Parathyroid adenoma (tissue), 2 donors: Measurements from ENCODE around the gene ARHGEF25.
A peak's percentile ranks its signal among the peaks of the same experiment; 100 is the strongest.
"Not testable (repeated sequence)": the region's sequence is repeated elsewhere in the genome, so short reads cannot be mapped to it uniquely, and the experiment has no call there.

Experiments used
- H2AFZ ChIP-seq: fragments of 300-600 bp; sonication (generic); one replicate; pipeline ENCODE4 v1.7.0; 2017; ENCODE audit warnings: antibody characterized with exemption, mild to moderate bottlenecking
- H3K27ac ChIP-seq: fragments of 300-600 bp; sonication (generic); one replicate; pipeline ENCODE4 v1.7.0; 2017
- H3K27me3 ChIP-seq: fragments of 300-600 bp; sonication (generic); one replicate; pipeline ENCODE4 v1.7.0; 2017; ENCODE audit warnings: low read length; ENCODE audit not compliant: control insufficient read depth, insufficient read depth
- H3K36me3 ChIP-seq: fragments of 300-600 bp; sonication (generic); one replicate; pipeline ENCODE4 v1.7.0; 2017; ENCODE audit warnings: low read length; ENCODE audit not compliant: control insufficient read depth, insufficient read depth
- H3K4me1 ChIP-seq: fragments of 300-600 bp; sonication (generic); one replicate; pipeline ENCODE4 v1.7.0; 2017; ENCODE audit warnings: control low read depth
- H3K4me2 ChIP-seq: fragments of 300-600 bp; sonication (generic); one replicate; pipeline ENCODE4 v1.7.0; 2017; ENCODE audit warnings: low read length
- H3K4me3 ChIP-seq: fragments of 300-600 bp; sonication (generic); one replicate; pipeline ENCODE4 v1.7.0; 2017; ENCODE audit warnings: low read depth, low read length
- H3K79me2 ChIP-seq: fragments of 300-600 bp; sonication (generic); one replicate; pipeline ENCODE4 v1.7.0; 2017; ENCODE audit warnings: control low read depth
- H3K9ac ChIP-seq: fragments of 300-600 bp; sonication (generic); one replicate; pipeline ENCODE4 v1.7.0; 2017; ENCODE audit warnings: mild to moderate bottlenecking
- H3K9me3 ChIP-seq: fragments of 300-600 bp; sonication (generic); one replicate; pipeline ENCODE4 v1.7.0; 2017; ENCODE audit warnings: low read length; ENCODE audit not compliant: control insufficient read depth
- TF ChIP-seq, protein P1 (sequence below): fragments of 300-600 bp; sonication (generic); IDR thresholded peaks from one replicate; pipeline ENCODE4 v1.7.0; 2017; ENCODE audit warnings: antibody characterized with exemption, mild to moderate bottlenecking
- donor health status: primary hyperparathyroidism.

Gene ARHGEF25

DNA sequence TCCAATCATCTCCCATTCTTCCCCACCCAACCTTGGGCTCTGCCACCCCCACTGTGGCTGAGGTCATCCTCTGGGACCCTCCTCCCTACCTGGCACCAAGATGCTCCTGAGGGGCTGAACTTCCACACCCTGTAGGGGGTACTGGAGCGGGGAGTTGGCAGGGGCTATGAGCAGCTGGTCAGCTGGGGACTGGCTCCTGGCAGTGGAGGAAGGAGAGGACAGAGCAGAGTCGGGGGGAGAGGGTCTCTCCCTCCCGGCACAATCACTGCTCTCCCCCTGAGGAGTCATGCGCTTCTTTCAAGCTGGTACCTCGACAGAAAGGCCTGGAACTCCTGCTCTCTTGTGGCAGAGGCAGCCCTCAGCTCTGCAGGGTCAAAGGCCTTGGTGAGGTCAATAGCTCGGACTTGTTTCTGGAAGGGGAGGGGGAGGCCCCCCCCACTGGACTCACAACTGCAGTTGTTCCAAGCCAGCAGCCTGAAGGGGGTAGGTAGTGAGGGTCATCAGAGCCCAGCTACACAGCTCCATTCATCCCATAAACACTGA is 19.7 kb downstream of the ARHGEF25 start:
- no peak overlapping the region for H3K4me3 ChIP-seq
- peaks cover 9% of the 10 kb centered on the region for H3K27me3 ChIP-seq
- no peak overlapping the region for H3K9ac ChIP-seq

DNA sequence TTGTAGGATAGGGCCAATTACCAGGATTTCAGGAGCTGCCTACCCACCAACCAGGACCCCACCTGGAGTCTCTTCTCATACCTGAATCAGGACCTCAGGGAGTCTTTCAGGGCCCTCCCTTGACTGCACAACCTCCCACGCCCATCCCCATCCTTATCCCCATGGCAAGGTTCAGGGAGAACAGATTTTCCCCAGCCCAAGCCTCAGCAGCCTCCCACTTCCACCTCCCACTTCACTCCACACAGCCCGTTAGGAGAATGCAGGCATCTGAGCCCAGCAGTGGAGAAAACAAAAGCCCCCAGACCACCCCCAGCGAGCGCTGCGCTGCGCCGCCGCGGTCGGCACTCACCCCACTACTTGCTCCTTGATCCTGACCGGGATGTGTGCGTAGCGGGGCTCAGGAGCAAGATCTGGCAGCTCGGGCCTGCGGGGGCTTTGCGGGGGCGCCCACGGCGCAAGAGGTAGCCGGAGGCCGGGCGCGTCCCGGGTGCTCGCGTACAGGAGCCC is 20.4 kb downstream of the ARHGEF25 start:
- Histone ChIP-seq H3K9me3 (no peaks in the 10 kb centered on the region), H3K4me3 (no peak overlapping the region), H3K36me3 (no peaks in the 10 kb centered on the region), H3K27ac (no peak overlapping the region), H3K9ac (no peak overlapping the region), H3K79me2 (no peaks in the 10 kb centered on the region), H3K27me3 (peaks cover 9% of the 10 kb centered on the region), H2AFZ (peak overlapping the region; percentile 59), H3K4me2 (peak overlapping the region; percentile 93), H3K4me1 (no peaks in the 10 kb centered on the region)
- TF ChIP-seq, protein P1, sequence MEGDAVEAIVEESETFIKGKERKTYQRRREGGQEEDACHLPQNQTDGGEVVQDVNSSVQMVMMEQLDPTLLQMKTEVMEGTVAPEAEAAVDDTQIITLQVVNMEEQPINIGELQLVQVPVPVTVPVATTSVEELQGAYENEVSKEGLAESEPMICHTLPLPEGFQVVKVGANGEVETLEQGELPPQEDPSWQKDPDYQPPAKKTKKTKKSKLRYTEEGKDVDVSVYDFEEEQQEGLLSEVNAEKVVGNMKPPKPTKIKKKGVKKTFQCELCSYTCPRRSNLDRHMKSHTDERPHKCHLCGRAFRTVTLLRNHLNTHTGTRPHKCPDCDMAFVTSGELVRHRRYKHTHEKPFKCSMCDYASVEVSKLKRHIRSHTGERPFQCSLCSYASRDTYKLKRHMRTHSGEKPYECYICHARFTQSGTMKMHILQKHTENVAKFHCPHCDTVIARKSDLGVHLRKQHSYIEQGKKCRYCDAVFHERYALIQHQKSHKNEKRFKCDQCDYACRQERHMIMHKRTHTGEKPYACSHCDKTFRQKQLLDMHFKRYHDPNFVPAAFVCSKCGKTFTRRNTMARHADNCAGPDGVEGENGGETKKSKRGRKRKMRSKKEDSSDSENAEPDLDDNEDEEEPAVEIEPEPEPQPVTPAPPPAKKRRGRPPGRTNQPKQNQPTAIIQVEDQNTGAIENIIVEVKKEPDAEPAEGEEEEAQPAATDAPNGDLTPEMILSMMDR, result no peak

More for the DNA sequence above, 19.7 kb downstream of the ARHGEF25 start:
- Histone ChIP-seq H3K27ac (no peak overlapping the region), H3K79me2 (no peaks in the 10 kb centered on the region), H2AFZ (no peak overlapping the region), H3K36me3 (no peaks in the 10 kb centered on the region), H3K4me1 (no peaks in the 10 kb centered on the region), H3K9me3 (no peaks in the 10 kb centered on the region), H3K4me2 (no peak overlapping the region)
- TF ChIP-seq, protein P1, result no peak

DNA sequence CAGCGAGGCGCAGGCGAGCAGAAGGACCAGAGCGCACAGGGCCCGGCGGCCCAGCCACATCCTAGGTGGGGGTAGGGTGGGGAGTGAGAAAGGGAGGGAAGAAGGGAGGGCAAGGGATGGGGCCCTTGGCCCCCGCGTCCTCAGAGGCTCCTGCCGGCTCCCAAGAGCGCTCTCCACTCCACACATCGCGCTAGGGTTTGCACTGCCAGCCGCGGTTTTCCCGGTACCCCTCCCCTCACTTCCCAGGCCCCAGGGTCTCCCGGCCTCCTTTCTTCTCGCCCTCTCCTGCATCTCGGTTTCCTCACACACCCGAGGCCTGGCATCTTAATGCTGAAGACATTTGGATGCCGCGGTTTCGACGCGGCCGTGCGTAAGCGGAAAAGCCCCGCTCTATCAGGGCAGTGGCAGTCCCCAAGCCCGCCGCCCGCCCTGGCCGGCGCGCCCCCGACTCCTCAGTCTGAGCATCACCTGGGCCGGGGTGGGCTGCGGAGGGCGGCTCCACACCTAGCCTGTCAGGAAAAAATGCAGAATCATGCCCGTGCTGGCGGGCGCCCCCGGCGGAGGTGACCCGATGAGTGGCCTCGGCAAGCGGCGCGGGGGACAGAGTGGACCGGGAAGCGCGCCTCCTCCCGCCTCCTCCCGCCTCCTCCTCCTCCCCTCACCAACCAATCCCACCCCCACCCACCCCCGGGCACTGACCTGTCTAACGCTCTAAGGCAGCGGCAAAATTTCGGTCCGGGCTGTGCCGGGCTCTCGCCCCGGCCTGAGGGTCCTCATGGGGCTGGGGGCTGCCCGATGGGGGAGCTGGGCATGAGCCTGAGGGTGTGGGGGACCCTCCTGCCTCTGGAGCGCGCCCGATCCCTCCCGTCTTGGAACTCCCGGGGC is 21.1 kb downstream of the ARHGEF25 start:
- Histone ChIP-seq H3K4me2 (peak overlapping the region; percentile 93), H3K27me3 (peaks cover 9% of the 10 kb centered on the region), H2AFZ (peak overlapping the region; percentile 68), H3K9me3 (no peaks in the 10 kb centered on the region), H3K79me2 (no peaks in the 10 kb centered on the region), H3K36me3 (no peaks in the 10 kb centered on the region), H3K4me1 (no peaks in the 10 kb centered on the region), H3K4me3 (peak overlapping the region; percentile 47), H3K9ac (no peak overlapping the region), H3K27ac (no peak overlapping the region)
- TF ChIP-seq, protein P1, result no peak

- Histone ChIP-seq H3K4me2 (peak within 1 kb of the TSS; percentile 93), H3K4me1 (no peaks in the 10 kb centered on the region), H3K4me3 (peak within 1 kb of the TSS; percentile 47), H3K36me3 (no peaks in the 10 kb centered on the region), H3K9ac (no peak within 1 kb of the TSS), H2AFZ (peak within 1 kb of the TSS; percentile 68), H3K9me3 (no peaks in the 10 kb centered on the region), H3K79me2 (no peaks in the 10 kb centered on the region), H3K27ac (no peak within 1 kb of the TSS), H3K27me3 (peaks cover 8% of the 10 kb centered on the region)
- TF ChIP-seq, protein P1, result peak; percentile 91
Measured at GRCh38 chr12:57632958-57633840, 22.0 kb downstream of the ARHGEF25 start, which contains the start of gene B4GALNT1. Gene B4GALNT1 (minus strand): TSS chr12:57633201. CDS start chr12:57632132, 1,069 bp downstream.

DNA sequence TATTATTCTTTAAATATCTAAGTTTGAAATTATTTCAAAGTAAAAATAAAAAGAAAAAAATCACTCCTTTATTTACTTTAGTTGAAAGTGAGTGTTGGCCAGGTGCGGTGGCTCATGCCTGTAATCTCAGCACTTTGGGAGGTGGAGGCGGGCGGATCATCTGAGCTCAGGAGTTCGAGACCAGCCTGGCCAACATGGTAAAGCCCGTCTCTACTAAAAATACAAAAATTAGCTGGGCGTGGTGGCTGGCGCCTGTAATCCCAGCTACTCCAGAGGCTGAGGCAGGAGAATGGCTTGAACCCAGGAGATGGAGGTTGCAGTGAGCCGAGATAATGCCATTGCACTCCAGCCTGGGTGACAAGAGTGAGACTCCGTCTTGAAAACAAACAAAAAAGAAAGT is 25.5 kb downstream of the ARHGEF25 start:
- not testable (repeated sequence) for H3K4me3 ChIP-seq, H3K4me1 ChIP-seq, H3K4me2 ChIP-seq, H3K9ac ChIP-seq, H3K27ac ChIP-seq, H3K36me3 ChIP-seq, H3K27me3 ChIP-seq, H2AFZ ChIP-seq, H3K79me2 ChIP-seq, H3K9me3 ChIP-seq
